Midbrain (tissue), 1 donor: ENCODE results near the gene TDRD7.
"Not testable (repeated sequence)": the region's sequence is repeated elsewhere in the genome, so short reads cannot be mapped to it uniquely, and the experiment has no call there.

Experiments
- DNase-seq: peaks from one replicate; lab custom pipeline; 2025; lab: John Stamatoyannopoulos, UW

The TDRD7 gene

GRCh38 chr9:97478301-97478981 is 66.5 kb downstream of the TDRD7 start:
- no peak for DNase-seq

GRCh38 chr9:97479496-97480159 is 67.7 kb downstream of the TDRD7 start:
- no peak for DNase-seq

- no peak for DNase-seq
Observed at GRCh38 chr9:97480174-97480573, 68.3 kb downstream of the TDRD7 start.

- DNase-seq, result no peak
Observed at GRCh38 chr9:97480749-97481148, 68.9 kb downstream of the TDRD7 start.

- peak; percentile 53 for DNase-seq
Observed at GRCh38 chr9:97484134-97484533, 72.2 kb downstream of the TDRD7 start.

- DNase-seq, result no peak
Observed at GRCh38 chr9:97487107-97487506, 75.2 kb downstream of the TDRD7 start.

- DNase-seq, result no peak
Observed at GRCh38 chr9:97487861-97488260, 76.0 kb downstream of the TDRD7 start.

- DNase-seq, result no peak
Observed at GRCh38 chr9:97491216-97491999, 79.5 kb downstream of the TDRD7 start.

- not testable (repeated sequence) for DNase-seq
Observed at GRCh38 chr9:97497558-97498375, 85.9 kb downstream of the TDRD7 start.

GRCh38 chr9:97498846-97499245 is 87.0 kb downstream of the TDRD7 start:
- DNase-seq, result not testable (repeated sequence)

- no peak for DNase-seq
Observed at GRCh38 chr9:97500263-97500662, 88.4 kb downstream of the TDRD7 start.

GRCh38 chr9:97500765-97501176 is 88.9 kb downstream of the TDRD7 start:
- no peak for DNase-seq

- peak; percentile 74 for DNase-seq
Observed at GRCh38 chr9:97501177-97501971, 89.5 kb downstream of the TDRD7 start, which contains the start of gene TMOD1. Gene TMOD1 (plus strand): TSS chr9:97501666. CDS start chr9:97524189, 22,523 bp downstream.

- no peak for DNase-seq
Observed at GRCh38 chr9:97501972-97502221, 90.0 kb downstream of the TDRD7 start.

GRCh38 chr9:97502222-97502983 is 90.5 kb downstream of the TDRD7 start:
- no peak for DNase-seq

GRCh38 chr9:97502984-97503861 is 91.3 kb downstream of the TDRD7 start:
- DNase-seq, result no peak

GRCh38 chr9:97503862-97504210 is 91.9 kb downstream of the TDRD7 start:
- DNase-seq, result no peak

- no peak for DNase-seq
Observed at GRCh38 chr9:97504381-97505216, 92.7 kb downstream of the TDRD7 start.

- no peak for DNase-seq
Observed at GRCh38 chr9:97505845-97506244, 93.9 kb downstream of the TDRD7 start.
